Thyroid gland (tissue), 4 donors: Measurements from ENCODE around the gene MIER2. TPM values are rescaled to one million over a fixed set of nuclear protein-coding genes. Genes with fewer than 3 reads are reported as not detected.

Source experiments
- DNase-seq, 2 donors: peaks; one replicate each; pipeline ENCODE4 v3.0.0-alpha.2; 2019
- H3K27ac ChIP-seq, 3 donors: fragments of 200-600 bp; sonication (generic); 1 replicate in 2 of 3; 2 replicates in 1 of 3; pipeline ENCODE4 v1.5.1; 2016 to 2019; ENCODE audit warnings: mild to moderate bottlenecking in 1 of 3, moderate library complexity in 1 of 3
- H3K27me3 ChIP-seq: fragments of 200-600 bp; sonication (generic); one replicate; pipeline ENCODE4 v1.5.1; 2019
- H3K36me3 ChIP-seq, 2 donors: fragments of 200-600 bp; sonication (generic); one replicate each; pipeline ENCODE4 v1.5.1; 2016 to 2019
- H3K4me1 ChIP-seq, 2 donors: fragments of 200-600 bp; sonication (generic); one replicate each; pipeline ENCODE4 v1.5.1; 2017 to 2019
- H3K4me3 ChIP-seq, 3 donors: fragments of 200-600 bp; sonication (generic); replicated peaks in 1 of 3; 1 replicate in 2 of 3; 2 replicates in 1 of 3; pipeline ENCODE4 v1.5.1; 2016; ENCODE audit warnings: mild to moderate bottlenecking in 1 of 3
- H3K9me3 ChIP-seq: fragments of 200-600 bp; sonication (generic); one replicate; pipeline ENCODE4 v1.5.1; 2017
- POLR2A ChIP-seq, 2 donors: fragments of 450-650 bp; IDR thresholded peaks; one replicate each; pipeline ENCODE4 v1.6.1; 2017; ENCODE audit warnings: antibody characterized with exemption in 2 of 2, mild to moderate bottlenecking in 2 of 2, moderate library complexity in 1 of 2
- WGBS, 2 donors: methylation state at CpG; one replicate each; pipeline ENCODE4 v1.1.5; 2017; 5-methylcytosine and 5-hydroxymethylcytosine counted together
- intact Hi-C: fragments of 100-400 bp; cut with DNase I; formaldehyde crosslinking; loops from one replicate; pipeline ENCODE4 v1.15.1; 2023
- total RNA-seq, 4 donors: library from RNA; depleted of rRNA; stranded (reverse); fragments of >200 nt; gene quantifications; one replicate each; pipeline ENCODE4 v1.2.3, GENCODE V29; 2016
- TF ChIP-seq, protein P1 (sequence below), 6 experiments: fragments of 200-600 bp in 3 of 6; fragments of 450-650 bp in 3 of 6; sonication (generic) in 3 of 6; IDR thresholded peaks; one replicate each; pipeline ENCODE4 v1.5.1; 2016 to 2019; ENCODE audit warnings: antibody characterized with exemption in 6 of 6, mild to moderate bottlenecking in 2 of 6, inconsistent platforms in 1 of 6, moderate library complexity in 1 of 6

Gene MIER2
- total RNA-seq, 4 donors from 2014 or later = 9.0 to 20.1 (median 11.2) TPM

DNA sequence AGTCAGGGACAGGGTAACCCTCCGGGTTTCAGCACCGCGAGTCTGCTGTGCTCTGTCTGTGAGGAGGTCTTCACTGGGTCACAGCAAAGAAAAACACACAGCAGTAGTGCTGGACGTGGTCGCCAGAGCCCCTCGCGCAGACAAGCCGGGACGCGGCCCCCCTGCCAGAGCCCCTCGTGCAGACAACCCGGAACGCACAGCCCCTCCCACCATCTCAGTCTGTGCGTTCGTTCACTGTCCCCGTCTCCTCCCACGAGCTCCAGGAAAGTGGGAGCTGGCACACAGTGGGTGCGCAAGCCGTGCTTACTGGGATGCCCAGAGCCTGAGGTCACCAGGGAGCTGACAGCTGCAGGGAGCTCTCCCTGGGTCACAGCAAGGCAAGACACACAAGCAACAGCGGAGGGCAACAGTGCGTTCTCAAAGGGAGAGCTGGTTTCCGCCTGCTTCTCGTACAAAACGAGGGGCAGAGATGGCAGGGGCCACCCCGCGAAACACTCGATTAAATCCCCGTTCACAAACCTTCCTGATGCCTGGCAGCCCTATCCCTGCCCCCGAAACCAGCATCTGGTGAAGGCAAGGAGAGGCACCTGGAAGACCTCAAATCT is 50.2 kb downstream of the MIER2 start:
- no peak overlapping the region for H3K4me3 ChIP-seq
- TF ChIP-seq POLR2A (IDR thresholded peaks at IDR 0.05) = no peak
- no peak overlapping the region for H3K27ac ChIP-seq
- H3K27me3 ChIP-seq = no peaks in the 10 kb centered on the region
- no peaks in the 10 kb centered on the region for H3K36me3 ChIP-seq
- intact Hi-C loops = no loop called here
- no peak for DNase-seq
- H3K4me1 ChIP-seq = peaks cover 10 to 34% of the 10 kb centered on the region in 2 donors
- no peaks in the 10 kb centered on the region for H3K9me3 ChIP-seq
- 11% methylated on average over 20 of the region's 29 CpGs; no CpG with 5 or more reads in 1 of the 2 donors for WGBS, 2 donors

DNA sequence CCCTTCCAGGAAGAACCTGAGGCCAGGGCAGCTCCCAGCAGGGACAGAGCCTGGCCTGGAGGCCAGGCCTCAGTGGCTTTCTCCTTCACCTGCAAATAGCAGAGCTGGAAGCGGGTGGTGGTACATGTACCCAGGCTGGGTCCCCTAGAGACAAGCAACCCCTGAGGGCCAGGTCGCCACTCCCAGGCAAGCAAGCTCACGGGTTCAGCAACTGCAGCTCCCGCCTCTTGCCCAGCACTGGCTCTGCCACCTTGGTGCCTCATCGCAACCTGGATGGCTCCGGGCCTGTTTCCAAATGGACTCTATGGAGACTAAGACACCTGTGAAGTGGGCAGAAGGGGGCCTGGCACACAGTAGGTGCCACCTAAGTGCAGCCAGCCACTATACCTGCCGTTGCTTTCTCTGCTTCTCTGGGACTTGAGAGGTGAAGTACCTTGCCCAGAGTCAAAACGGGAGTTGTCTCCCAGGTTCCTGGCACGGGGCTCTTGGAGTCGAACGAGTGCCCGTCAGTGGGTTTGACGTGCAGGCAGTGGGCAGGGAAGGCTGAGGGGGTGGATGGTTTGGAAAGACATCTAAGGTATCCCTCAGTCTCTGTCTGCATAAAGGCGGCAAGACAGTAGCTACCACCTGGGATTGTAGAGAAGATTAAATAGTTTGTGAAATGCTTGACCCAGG is 51.0 kb downstream of the MIER2 start:
- peaks cover 10 to 34% of the 10 kb centered on the region in 2 donors for H3K4me1 ChIP-seq

DNA sequence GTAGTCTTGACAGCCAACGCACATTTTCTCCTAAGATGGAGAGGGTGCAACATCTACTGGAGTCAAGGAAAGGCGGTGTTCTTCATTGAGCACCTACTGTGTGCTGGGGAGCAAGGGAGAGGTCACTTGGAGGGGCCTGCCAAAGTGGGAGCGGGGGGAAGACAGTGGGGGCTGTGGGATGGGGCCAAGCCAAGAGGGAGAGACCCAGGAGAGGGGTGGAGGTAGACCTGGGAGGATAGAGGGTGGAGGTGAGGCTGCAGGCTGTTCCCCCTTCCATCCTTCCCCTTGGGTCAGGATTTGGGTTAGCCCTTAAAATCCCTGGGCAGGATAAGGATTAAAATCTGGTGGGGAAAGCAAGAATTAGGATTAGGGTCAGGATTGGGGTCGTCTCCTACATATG is 51.6 kb downstream of the MIER2 start:
- Histone ChIP-seq H3K4me1 (peaks cover 10 to 34% of the 10 kb centered on the region in 2 donors), H3K4me3 (no peak overlapping the region), H3K27me3 (no peaks in the 10 kb centered on the region), H3K27ac (no peak overlapping the region), H3K9me3 (no peaks in the 10 kb centered on the region), H3K36me3 (no peaks in the 10 kb centered on the region)
- intact Hi-C loops = no loop called here
- DNase-seq = no peak
- TF ChIP-seq POLR2A (IDR thresholded peaks at IDR 0.05) = no peak
- TF ChIP-seq, protein P1, sequence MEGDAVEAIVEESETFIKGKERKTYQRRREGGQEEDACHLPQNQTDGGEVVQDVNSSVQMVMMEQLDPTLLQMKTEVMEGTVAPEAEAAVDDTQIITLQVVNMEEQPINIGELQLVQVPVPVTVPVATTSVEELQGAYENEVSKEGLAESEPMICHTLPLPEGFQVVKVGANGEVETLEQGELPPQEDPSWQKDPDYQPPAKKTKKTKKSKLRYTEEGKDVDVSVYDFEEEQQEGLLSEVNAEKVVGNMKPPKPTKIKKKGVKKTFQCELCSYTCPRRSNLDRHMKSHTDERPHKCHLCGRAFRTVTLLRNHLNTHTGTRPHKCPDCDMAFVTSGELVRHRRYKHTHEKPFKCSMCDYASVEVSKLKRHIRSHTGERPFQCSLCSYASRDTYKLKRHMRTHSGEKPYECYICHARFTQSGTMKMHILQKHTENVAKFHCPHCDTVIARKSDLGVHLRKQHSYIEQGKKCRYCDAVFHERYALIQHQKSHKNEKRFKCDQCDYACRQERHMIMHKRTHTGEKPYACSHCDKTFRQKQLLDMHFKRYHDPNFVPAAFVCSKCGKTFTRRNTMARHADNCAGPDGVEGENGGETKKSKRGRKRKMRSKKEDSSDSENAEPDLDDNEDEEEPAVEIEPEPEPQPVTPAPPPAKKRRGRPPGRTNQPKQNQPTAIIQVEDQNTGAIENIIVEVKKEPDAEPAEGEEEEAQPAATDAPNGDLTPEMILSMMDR (IDR thresholded peaks at IDR 0.05) = no peak
- WGBS, 2 donors = 90 to 94% methylated on average over 4 of the region's 4 CpGs

More for the DNA sequence above, 51.0 kb downstream of the MIER2 start:
- TF ChIP-seq, protein P1 (IDR thresholded peaks at IDR 0.05) = no peak
- TF ChIP-seq POLR2A (IDR thresholded peaks at IDR 0.05) = no peak
- Histone ChIP-seq H3K36me3 (no peaks in the 10 kb centered on the region), H3K27ac (no peak overlapping the region), H3K9me3 (no peaks in the 10 kb centered on the region), H3K27me3 (no peaks in the 10 kb centered on the region), H3K4me3 (no peak overlapping the region)
- no peak for DNase-seq
- WGBS, 2 donors = 65 to 85% methylated on average over 10 to 13 of the region's 14 CpGs
- intact Hi-C loops = no loop called here

DNA sequence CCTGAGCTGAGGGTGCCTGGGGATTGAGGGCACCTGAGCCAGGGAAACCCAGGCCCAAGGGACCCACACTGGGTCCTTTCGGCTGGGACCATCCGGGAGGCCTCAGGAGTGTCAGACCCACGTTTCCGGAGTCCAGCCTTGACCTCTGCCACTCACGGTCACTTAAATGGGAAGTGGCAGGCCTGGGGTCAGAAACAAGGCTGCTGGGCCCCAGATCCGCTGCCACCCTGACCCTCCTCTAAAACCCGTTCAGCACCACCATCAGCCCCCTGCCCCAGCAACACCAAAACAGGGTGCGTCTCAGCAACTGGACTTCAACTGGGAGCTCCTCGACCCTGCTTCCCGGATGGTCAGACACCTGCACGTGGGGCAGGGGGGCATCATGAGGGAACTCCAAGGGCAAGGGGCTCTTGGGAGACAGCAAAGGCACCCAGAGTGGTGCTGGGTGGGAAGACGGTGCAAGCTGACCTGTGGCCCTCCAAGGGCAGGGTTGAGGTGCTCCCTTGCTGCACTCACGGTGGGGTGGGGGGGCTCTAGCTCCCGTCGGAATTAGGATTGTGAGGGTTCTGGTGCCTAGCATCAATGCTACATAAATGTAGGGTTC is 52.2 kb downstream of the MIER2 start:
- no peak for TF ChIP-seq POLR2A (IDR thresholded peaks at IDR 0.05)
- H3K36me3 ChIP-seq = no peaks in the 10 kb centered on the region
- intact Hi-C loops = no loop called here
- H3K4me1 ChIP-seq = peaks cover 10 to 34% of the 10 kb centered on the region in 2 donors
- H3K9me3 ChIP-seq = no peaks in the 10 kb centered on the region
- no peaks in the 10 kb centered on the region for H3K27me3 ChIP-seq
- no peak overlapping the region for H3K4me3 ChIP-seq
- no peak for DNase-seq
- no peak overlapping the region for H3K27ac ChIP-seq
- 76 to 83% methylated on average over 9 to 12 of the region's 15 CpGs for WGBS, 2 donors

DNA sequence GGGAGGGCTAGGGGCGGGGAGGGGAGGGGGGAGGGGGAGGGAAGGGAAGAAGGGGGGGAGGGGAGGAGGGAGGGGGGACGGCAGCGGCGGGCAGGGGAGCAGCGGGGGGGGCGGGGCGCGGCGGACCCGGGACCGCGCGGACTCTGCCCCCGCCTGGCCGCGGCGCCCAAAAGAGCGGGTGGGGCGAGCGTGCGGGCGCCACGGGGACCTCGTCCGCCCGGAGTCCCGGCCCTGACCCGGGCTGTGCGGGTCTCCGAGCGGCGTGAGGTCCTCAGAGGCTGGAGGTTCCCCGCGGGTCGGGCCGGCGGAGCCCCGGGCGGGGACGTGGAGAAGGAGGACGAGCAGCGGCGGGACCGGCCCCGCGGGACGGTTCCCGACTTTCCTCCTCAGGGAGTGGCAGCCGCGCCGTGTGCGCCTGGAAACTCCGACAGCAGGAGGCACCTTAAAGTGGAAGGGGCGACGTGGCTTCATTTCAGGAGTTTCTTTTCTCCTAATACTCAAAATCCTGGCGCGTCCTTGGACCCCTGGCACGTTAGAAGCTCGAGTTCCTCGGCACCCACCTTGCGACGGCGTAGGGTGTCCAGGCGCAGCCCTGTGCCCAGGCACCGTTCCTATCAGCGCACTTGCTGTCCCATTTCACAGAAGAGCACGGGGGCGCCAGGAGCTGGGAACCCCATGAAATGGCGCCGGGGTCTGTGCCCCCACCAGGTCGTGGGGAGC is 52.9 kb downstream of the MIER2 start:
- Histone ChIP-seq H3K36me3 (no peaks in the 10 kb centered on the region), H3K27ac (no peak overlapping the region), H3K4me1 (peaks cover 10 to 34% of the 10 kb centered on the region in 2 donors), H3K4me3 (no peak overlapping the region), H3K9me3 (no peaks in the 10 kb centered on the region), H3K27me3 (no peaks in the 10 kb centered on the region)
- TF ChIP-seq, protein P1 (IDR thresholded peaks at IDR 0.05) = no peak
- TF ChIP-seq POLR2A (IDR thresholded peaks at IDR 0.05) = no peak
- intact Hi-C loops = no loop called here
- WGBS, 2 donors = 55 to 59% methylated on average over 22 to 30 of the region's 71 CpGs
- no peak for DNase-seq
